Nucleus accumbens (tissue), 56 donors: ENCODE results near the gene PLA2G3.

Experiments
- DNase-seq, 56 donors: peaks; one replicate each; lab custom pipeline; 2025; lab: John Stamatoyannopoulos, UW

Gene PLA2G3

GRCh38 chr22:31089160-31090100 lies 50.9 kb downstream of the PLA2G3 start:
- peak in 29 of 56 donors; percentile 14 to 71 (median 32) for DNase-seq

- DNase-seq: no peak
Observed at GRCh38 chr22:31088233-31088986, 51.9 kb downstream of the PLA2G3 start.

GRCh38 chr22:31087744-31088215 lies 52.5 kb downstream of the PLA2G3 start:
- no peak for DNase-seq

- DNase-seq: no peak
Observed at GRCh38 chr22:31086703-31087330, 53.5 kb downstream of the PLA2G3 start.

GRCh38 chr22:31085928-31086327 lies 54.4 kb downstream of the PLA2G3 start:
- no peak for DNase-seq

- peak in 50 of 56 donors; percentile 43 to 93 (median 74) for DNase-seq
Observed at GRCh38 chr22:31085493-31085824, 54.8 kb downstream of the PLA2G3 start.

- DNase-seq: peak in 53 of 56 donors; percentile 43 to 93 (median 78)
Observed at GRCh38 chr22:31084811-31085492, 55.4 kb downstream of the PLA2G3 start.
